ENCODE results near the gene ERMN.

ERMN gene

DNA sequence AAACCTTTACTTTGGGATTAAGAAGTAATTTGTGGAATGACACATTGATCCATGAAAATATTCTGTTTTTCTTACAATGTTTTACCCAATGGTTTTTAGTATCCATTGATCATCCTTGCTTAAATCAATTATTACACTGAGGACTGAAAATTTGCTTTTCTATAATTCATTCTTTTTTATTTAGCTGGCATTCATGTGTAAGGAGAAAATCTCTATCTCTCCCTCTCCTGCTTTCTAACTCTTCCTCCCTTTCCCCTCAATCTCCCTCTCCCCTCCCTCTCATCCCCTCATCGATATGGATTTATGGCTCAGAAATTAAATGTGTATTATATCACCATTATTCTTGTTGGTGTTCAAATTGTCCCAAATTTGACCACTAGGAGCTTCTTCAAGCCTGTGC lies 38.5 kb downstream of the ERMN start:
- TF ChIP-seq TAF1 (IDR thresholded peaks at IDR 0.05; ENCODE audit: borderline replicate concordance, insufficient read depth, low read length) (no peak), POLR2AphosphoS5 (IDR thresholded peaks at IDR 0.05; ENCODE audit: low read depth, low read length) (no peak), FOXP2 (optimal IDR thresholded peaks at IDR 0.05; ENCODE audit: borderline replicate concordance, extremely low read depth, extremely low read length, insufficient read depth) (no peak), SIN3A (IDR thresholded peaks at IDR 0.05; ENCODE audit: borderline replicate concordance, insufficient read depth, low read length) (no peak)
- TF ChIP-seq, protein P1, sequence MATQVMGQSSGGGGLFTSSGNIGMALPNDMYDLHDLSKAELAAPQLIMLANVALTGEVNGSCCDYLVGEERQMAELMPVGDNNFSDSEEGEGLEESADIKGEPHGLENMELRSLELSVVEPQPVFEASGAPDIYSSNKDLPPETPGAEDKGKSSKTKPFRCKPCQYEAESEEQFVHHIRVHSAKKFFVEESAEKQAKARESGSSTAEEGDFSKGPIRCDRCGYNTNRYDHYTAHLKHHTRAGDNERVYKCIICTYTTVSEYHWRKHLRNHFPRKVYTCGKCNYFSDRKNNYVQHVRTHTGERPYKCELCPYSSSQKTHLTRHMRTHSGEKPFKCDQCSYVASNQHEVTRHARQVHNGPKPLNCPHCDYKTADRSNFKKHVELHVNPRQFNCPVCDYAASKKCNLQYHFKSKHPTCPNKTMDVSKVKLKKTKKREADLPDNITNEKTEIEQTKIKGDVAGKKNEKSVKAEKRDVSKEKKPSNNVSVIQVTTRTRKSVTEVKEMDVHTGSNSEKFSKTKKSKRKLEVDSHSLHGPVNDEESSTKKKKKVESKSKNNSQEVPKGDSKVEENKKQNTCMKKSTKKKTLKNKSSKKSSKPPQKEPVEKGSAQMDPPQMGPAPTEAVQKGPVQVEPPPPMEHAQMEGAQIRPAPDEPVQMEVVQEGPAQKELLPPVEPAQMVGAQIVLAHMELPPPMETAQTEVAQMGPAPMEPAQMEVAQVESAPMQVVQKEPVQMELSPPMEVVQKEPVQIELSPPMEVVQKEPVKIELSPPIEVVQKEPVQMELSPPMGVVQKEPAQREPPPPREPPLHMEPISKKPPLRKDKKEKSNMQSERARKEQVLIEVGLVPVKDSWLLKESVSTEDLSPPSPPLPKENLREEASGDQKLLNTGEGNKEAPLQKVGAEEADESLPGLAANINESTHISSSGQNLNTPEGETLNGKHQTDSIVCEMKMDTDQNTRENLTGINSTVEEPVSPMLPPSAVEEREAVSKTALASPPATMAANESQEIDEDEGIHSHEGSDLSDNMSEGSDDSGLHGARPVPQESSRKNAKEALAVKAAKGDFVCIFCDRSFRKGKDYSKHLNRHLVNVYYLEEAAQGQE (IDR thresholded peaks at IDR 0.05; ENCODE audit: insufficient read depth in 1 of 2, low read depth in 2 of 2, low read length in 2 of 2), result no peak

DNA sequence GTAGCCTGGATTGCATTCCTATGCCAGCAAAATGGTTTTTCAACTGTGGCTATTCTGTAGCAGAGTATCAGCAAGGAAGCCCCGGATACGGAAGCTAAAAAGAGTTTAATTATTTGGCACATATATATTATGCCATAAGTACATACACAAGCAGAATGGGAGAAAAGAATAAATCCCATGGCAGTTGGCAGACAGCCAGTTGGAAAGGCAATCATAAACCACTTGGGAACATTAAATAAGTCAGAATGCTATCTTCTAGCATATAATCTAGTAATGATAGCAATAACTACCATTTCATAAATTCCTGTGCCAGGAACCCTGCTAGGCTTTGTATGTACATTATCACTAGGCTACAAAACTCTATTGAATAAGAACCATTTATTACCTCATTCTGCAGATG lies 42.2 kb downstream of the ERMN start:
- no peak for TF ChIP-seq FOXP2 (optimal IDR thresholded peaks at IDR 0.05; ENCODE audit: borderline replicate concordance, extremely low read depth, extremely low read length, insufficient read depth)
- TF ChIP-seq SIN3A (IDR thresholded peaks at IDR 0.05; ENCODE audit: borderline replicate concordance, insufficient read depth, low read length), result no peak
- no peak for TF ChIP-seq TAF1 (IDR thresholded peaks at IDR 0.05; ENCODE audit: borderline replicate concordance, insufficient read depth, low read length)
- TF ChIP-seq, protein P1 (IDR thresholded peaks at IDR 0.05; ENCODE audit: insufficient read depth in 1 of 2, low read depth in 2 of 2, low read length in 2 of 2), result no peak
- no peak for TF ChIP-seq POLR2AphosphoS5 (IDR thresholded peaks at IDR 0.05; ENCODE audit: low read depth, low read length)

DNA sequence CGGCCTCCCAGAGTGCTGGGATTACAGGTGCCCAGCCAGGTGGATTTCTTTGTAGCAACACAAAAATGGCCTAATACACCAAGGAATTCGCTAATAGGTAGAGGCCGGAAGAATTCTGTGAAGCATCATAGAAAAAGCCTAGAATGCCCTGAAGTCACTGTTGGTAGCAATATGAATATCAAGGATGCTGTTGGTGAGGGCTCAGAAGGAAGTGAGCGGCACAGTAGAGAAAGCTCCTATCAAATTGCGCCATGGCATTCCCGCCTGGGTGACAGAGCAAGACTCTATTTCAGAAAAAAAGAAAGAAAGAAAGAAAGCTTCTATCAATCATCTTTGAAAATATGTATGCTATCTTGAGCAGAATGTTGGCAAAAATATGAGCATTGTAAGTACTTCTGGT lies 44.3 kb downstream of the ERMN start:
- TF ChIP-seq, protein P1 (IDR thresholded peaks at IDR 0.05; ENCODE audit: insufficient read depth in 1 of 2, low read depth in 2 of 2, low read length in 2 of 2), result no peak
- no peak for TF ChIP-seq TAF1 (IDR thresholded peaks at IDR 0.05; ENCODE audit: borderline replicate concordance, insufficient read depth, low read length)
- no peak for TF ChIP-seq SIN3A (IDR thresholded peaks at IDR 0.05; ENCODE audit: borderline replicate concordance, insufficient read depth, low read length)
- no peak for TF ChIP-seq POLR2AphosphoS5 (IDR thresholded peaks at IDR 0.05; ENCODE audit: low read depth, low read length)
- TF ChIP-seq FOXP2 (optimal IDR thresholded peaks at IDR 0.05; ENCODE audit: borderline replicate concordance, extremely low read depth, extremely low read length, insufficient read depth), result no peak

DNA sequence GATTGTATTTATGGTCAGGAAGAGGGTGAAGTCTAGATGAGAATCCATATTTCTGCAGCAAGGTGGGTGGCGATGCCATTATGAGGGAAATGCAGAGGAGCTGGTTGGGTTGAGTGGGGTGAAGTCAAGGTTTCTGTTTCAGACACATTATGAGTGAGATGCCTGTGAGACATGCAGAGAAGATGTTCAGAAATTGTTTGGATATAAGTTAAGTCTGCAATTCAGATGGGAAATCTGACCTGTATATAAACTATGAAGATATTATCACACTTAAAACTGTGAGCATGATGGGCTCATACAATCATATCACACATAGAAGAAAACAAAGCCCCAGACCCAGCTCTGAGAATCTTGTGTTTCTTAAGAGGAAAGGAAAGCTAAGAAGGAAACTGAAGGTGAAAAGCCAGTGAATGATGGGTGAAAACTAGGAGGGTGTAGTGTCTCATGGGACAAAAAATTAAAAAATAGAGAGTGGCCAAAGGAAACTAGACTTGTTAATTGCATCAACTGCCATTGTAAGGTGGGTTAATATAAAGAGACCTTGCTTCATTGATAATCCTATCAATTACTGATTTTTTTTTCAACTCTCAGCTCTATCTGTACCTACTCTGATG lies 53.9 kb downstream of the ERMN start:
- TF ChIP-seq POLR2AphosphoS5 (IDR thresholded peaks at IDR 0.05; ENCODE audit: low read depth, low read length), result no peak

DNA sequence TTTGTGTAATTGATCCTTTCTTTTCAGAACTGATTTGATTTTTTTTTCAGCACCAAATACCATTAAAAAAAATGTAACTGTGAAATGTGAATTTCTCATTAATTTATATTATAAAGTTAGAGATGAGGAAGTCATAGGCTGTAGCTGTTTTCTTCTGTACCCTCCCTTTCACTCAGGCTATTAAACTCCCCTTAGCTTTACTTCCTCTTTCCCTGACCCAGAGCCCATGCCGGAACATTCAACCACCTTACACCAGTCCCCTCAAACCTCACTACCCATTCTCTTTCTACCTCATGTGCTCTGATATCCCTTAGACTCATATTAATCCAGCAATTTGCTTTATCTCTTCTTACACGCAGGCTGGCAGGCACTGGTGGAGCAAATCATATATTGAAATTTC lies 55.7 kb downstream of the ERMN start:
- TF ChIP-seq SIN3A (IDR thresholded peaks at IDR 0.05; ENCODE audit: borderline replicate concordance, insufficient read depth, low read length) (no peak), FOXP2 (optimal IDR thresholded peaks at IDR 0.05; ENCODE audit: borderline replicate concordance, extremely low read depth, extremely low read length, insufficient read depth) (no peak), POLR2AphosphoS5 (IDR thresholded peaks at IDR 0.05; ENCODE audit: low read depth, low read length) (no peak), TAF1 (IDR thresholded peaks at IDR 0.05; ENCODE audit: borderline replicate concordance, insufficient read depth, low read length) (no peak)
- TF ChIP-seq, protein P1 (IDR thresholded peaks at IDR 0.05; ENCODE audit: insufficient read depth in 1 of 2, low read depth in 2 of 2, low read length in 2 of 2), result no peak
